Glutamatergic neuron (in vitro differentiated cells): ENCODE measurements around the gene DMBX1. TPM values are rescaled to one million over a fixed set of nuclear protein-coding genes. Genes with fewer than 3 reads are reported as not detected.

Experiments
- DNase-seq: peaks from one replicate; pipeline ENCODE4 v3.0.0; 2022
- H3K27ac Mint-ChIP-seq: one replicate; pipeline ENCODE4 v1.8.0; 2020; ENCODE audit warnings: mild to moderate bottlenecking, mixed read lengths, inconsistent platforms; ENCODE audit not compliant: unreplicated experiment
- H3K27me3 Mint-ChIP-seq: one replicate; pipeline ENCODE4 v1.8.0; 2020; ENCODE audit warnings: mild to moderate bottlenecking, moderate library complexity, mixed read lengths, inconsistent platforms; ENCODE audit not compliant: unreplicated experiment
- H3K36me3 Mint-ChIP-seq: one replicate; pipeline ENCODE4 v1.8.0; 2020; ENCODE audit warnings: mild to moderate bottlenecking, mixed read lengths, inconsistent platforms; ENCODE audit not compliant: unreplicated experiment
- H3K4me1 Mint-ChIP-seq: one replicate; pipeline ENCODE4 v1.8.0; 2020; ENCODE audit warnings: mild to moderate bottlenecking, low read depth, mixed read lengths, inconsistent platforms; ENCODE audit not compliant: unreplicated experiment
- H3K4me3 Mint-ChIP-seq: one replicate; pipeline ENCODE4 v1.8.0; 2020; ENCODE audit warnings: mild to moderate bottlenecking, mixed read lengths, inconsistent platforms; ENCODE audit not compliant: unreplicated experiment
- H3K9me3 Mint-ChIP-seq: one replicate; pipeline ENCODE4 v1.8.0; 2020; ENCODE audit warnings: mild to moderate bottlenecking, moderate library complexity, mixed read lengths, inconsistent platforms; ENCODE audit not compliant: unreplicated experiment
- total RNA-seq: library from RNA; stranded (reverse); fragmentation: NEBNext Ultra II Directional; extraction: Animal tissue kit (Norgen Biotek cat#: 25700); gene quantifications from one replicate; pipeline ENCODE4 v1.2.1, GENCODE V29; 2021; ENCODE audit not compliant: unreplicated experiment
- TF ChIP-seq, protein P1 (sequence below): fragments of 200-600 bp; sonication (generic); IDR thresholded peaks from one replicate; pipeline ENCODE4 v1.5.0; 2021; ENCODE audit not compliant: partially characterized antibody, unreplicated experiment

Gene DMBX1
- total RNA-seq, 1 donor from 2014 or later = not detected

DNA sequence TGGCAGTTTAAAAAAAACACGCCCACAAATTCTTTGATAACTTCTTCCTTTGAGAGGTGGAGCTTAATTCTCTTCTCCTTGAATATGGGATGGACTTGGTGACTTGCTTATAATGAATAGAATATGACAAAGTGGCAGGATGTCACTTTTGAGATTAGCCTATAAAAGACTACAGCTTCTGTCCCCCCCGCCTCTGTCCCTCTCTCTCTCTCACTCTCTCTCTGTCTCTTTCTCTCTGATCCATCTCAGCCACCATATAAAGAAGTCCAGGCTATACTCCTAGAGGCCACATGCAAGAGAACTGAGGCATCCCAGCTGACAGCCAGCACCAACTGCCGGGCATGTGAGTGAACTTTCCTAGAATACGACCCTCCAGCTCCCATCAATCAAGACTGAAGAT lies 7.7 kb upstream of the DMBX1 start:
- TF ChIP-seq, protein P1, sequence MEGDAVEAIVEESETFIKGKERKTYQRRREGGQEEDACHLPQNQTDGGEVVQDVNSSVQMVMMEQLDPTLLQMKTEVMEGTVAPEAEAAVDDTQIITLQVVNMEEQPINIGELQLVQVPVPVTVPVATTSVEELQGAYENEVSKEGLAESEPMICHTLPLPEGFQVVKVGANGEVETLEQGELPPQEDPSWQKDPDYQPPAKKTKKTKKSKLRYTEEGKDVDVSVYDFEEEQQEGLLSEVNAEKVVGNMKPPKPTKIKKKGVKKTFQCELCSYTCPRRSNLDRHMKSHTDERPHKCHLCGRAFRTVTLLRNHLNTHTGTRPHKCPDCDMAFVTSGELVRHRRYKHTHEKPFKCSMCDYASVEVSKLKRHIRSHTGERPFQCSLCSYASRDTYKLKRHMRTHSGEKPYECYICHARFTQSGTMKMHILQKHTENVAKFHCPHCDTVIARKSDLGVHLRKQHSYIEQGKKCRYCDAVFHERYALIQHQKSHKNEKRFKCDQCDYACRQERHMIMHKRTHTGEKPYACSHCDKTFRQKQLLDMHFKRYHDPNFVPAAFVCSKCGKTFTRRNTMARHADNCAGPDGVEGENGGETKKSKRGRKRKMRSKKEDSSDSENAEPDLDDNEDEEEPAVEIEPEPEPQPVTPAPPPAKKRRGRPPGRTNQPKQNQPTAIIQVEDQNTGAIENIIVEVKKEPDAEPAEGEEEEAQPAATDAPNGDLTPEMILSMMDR = no peak
- Mint-ChIP-seq H3K27ac (no peak overlapping the region), H3K9me3 (peaks cover 8% of the 10 kb centered on the region), H3K4me3 (no peak overlapping the region), H3K27me3 (peaks cover 13% of the 10 kb centered on the region), H3K36me3 (no peaks in the 10 kb centered on the region), H3K4me1 (no peaks in the 10 kb centered on the region)
- no peak for DNase-seq

DNA sequence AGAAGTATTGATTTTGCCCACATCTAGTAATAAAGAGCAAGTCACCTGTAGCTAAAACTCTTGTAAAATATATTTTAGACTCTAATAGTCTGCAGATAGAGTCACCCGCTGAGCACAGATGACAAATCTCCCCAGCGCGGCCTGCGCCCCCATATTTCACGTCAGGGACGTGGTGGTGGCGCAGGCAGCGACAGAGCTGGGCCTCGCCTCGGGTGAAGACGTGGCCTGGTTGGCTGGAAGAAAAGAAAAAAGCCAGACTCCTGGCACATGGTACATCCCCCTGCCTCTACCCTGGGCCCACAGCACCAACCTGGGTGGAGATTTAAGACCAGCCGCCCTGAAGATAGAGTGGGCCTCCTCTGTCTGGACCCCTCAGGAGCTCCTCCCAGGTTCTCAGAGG lies 6.0 kb upstream of the DMBX1 start:
- Mint-ChIP-seq H3K36me3 (no peaks in the 10 kb centered on the region), H3K4me3 (no peak overlapping the region), H3K27me3 (peaks cover 16% of the 10 kb centered on the region), H3K4me1 (no peaks in the 10 kb centered on the region), H3K9me3 (peaks cover 8% of the 10 kb centered on the region), H3K27ac (no peak overlapping the region)
- no peak for DNase-seq
- TF ChIP-seq, protein P1 = no peak

DNA sequence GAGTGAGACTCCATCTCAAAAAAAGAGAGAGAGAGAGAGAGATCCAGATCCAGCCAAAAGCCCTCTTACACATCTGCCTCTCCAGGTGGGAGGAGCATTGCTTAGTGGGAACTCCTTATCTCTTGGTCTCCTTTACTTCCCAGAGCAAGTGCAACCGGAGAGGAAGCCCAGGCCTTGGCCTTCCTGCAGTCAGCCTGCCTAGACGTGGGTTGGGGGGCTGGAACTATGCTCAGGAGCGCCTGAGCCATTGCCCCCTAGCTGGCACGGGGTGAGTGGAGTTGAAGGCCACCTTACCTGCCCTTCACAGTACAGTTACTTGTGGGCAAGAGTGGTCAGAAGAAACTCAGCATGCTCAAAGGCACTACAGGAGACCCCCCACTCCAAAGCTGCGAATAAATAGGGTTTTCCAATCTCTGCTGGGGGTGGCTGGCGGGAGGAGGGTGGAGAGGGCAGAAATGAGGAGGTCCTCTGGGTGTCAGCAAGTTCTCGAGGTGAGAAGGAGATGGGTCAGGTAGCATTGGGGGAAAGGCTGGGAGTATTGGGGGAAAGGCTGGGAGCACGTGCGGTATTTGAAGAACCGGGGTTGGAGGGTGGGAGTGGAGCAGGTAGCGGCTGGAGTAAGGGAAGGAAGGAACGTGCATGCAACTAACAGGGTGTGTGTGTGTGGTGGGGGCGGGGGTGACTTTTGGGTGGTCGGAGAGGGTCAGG lies 4.7 kb upstream of the DMBX1 start:
- Mint-ChIP-seq H3K4me3 (no peak overlapping the region), H3K27me3 (peaks cover 25% of the 10 kb centered on the region), H3K36me3 (no peaks in the 10 kb centered on the region), H3K4me1 (peaks cover 4% of the 10 kb centered on the region), H3K27ac (no peak overlapping the region), H3K9me3 (peaks cover 9% of the 10 kb centered on the region)
- TF ChIP-seq, protein P1 = no peak
- DNase-seq = no peak

DNA sequence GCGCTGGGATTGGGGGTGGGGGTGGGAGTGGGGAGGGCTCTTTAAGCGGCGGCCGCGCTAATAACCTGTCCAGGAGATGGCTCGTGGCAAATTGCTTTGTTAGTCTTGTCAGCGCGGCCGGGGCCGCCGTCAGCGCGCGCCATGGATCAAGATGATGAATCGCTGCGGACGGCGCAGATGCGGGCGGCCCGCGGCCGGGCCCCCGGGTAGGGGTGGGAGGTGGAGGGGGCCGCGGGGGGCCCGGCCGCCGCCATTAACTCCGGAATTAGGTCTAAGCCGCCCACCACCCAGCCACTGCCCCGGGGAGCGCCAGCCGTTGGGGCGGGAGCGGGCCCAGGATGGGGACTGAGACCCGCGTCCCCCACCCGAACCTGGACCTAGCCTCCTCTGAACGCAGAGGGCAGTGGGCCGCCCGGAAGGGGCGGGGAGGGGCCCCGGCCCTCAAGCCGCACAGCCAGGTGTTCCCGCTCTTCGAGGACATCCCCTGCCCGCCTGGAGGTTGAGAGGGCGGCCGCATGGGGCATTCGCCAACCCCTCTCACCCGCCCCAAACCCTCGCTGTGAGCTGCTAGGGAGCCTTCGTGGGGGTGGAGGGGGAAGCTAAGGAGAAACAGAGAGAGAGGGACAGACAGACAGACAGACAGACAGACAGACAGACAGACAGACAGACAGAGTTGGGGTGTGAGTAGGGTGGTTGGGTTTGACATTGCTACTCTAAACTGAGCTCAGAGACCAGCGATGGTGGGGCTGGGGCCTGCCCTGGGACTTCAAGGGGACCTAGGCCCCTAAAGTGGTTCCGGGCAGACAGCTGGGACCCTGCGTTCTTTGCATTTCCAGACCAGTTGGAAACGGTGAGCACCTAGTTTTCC lies 3.8 kb upstream of the DMBX1 start:
- Mint-ChIP-seq H3K36me3 (no peaks in the 10 kb centered on the region), H3K4me1 (peaks cover 7% of the 10 kb centered on the region), H3K4me3 (no peak overlapping the region), H3K27ac (no peak overlapping the region), H3K9me3 (peaks cover 12% of the 10 kb centered on the region), H3K27me3 (peaks cover 27% of the 10 kb centered on the region)
- no peak for DNase-seq
- TF ChIP-seq, protein P1 = no peak
